ENCODE results near the gene MCAT. TPM values are rescaled to one million over a fixed set of nuclear protein-coding genes. Genes with fewer than 3 reads are reported as not detected.

The MCAT gene
- total and polyA plus RNA-seq, 4 donors: 10.0 to 32.3 (median 25.7) TPM

GRCh38 chr22:43129426-43130425, 13.5 kb downstream of the MCAT start:
- no peak overlapping the region for H3K4me3 ChIP-seq (ENCODE audit: low read depth, low read length)
- H3K27me3 ChIP-seq (ENCODE audit: control insufficient read depth, insufficient read depth, low read length): no peaks in the 10 kb centered on the region
- no peak overlapping the region for H3K27ac ChIP-seq (ENCODE audit: low read depth, low read length)
- no peak for DNase-seq (ENCODE audit: low read depth in 4 of 6, low spot score in 6 of 6)
- no peaks in the 10 kb centered on the region for H3K9me3 ChIP-seq (ENCODE audit: control insufficient read depth, insufficient read depth, low read length)
- H3K36me3 ChIP-seq (ENCODE audit: control insufficient read depth, insufficient read depth, low read length): peaks cover 64% of the 10 kb centered on the region
- WGBS (ENCODE audit: insufficient coverage): 45% methylated on average over 10 of the region's 16 CpGs
- peaks cover 2% of the 10 kb centered on the region for H3K4me1 ChIP-seq (ENCODE audit: control insufficient read depth, insufficient read depth, low read length)

GRCh38 chr22:43128928-43129424, 14.2 kb downstream of the MCAT start:
- DNase-seq (ENCODE audit: low read depth in 4 of 6, low spot score in 6 of 6): no peak
- Histone ChIP-seq H3K4me3 (ENCODE audit: low read depth, low read length) (no peak overlapping the region), H3K4me1 (ENCODE audit: control insufficient read depth, insufficient read depth, low read length) (peaks cover 2% of the 10 kb centered on the region), H3K27me3 (ENCODE audit: control insufficient read depth, insufficient read depth, low read length) (no peaks in the 10 kb centered on the region), H3K9me3 (ENCODE audit: control insufficient read depth, insufficient read depth, low read length) (no peaks in the 10 kb centered on the region), H3K27ac (ENCODE audit: low read depth, low read length) (no peak overlapping the region), H3K36me3 (ENCODE audit: control insufficient read depth, insufficient read depth, low read length) (peaks cover 56% of the 10 kb centered on the region)
- 52% methylated on average over 18 of the region's 20 CpGs for WGBS (ENCODE audit: insufficient coverage)

- peaks cover 49% of the 10 kb centered on the region for H3K36me3 ChIP-seq (ENCODE audit: control insufficient read depth, insufficient read depth, low read length)
Measured at GRCh38 chr22:43128116-43128515, 15.1 kb downstream of the MCAT start.

GRCh38 chr22:43127166-43127908, 15.9 kb downstream of the MCAT start:
- 95% methylated on average over 16 of the region's 17 CpGs for WGBS (ENCODE audit: insufficient coverage)
- Histone ChIP-seq H3K4me1 (ENCODE audit: control insufficient read depth, insufficient read depth, low read length) (peaks cover 2% of the 10 kb centered on the region), H3K36me3 (ENCODE audit: control insufficient read depth, insufficient read depth, low read length) (peaks cover 41% of the 10 kb centered on the region), H3K9me3 (ENCODE audit: control insufficient read depth, insufficient read depth, low read length) (no peaks in the 10 kb centered on the region), H3K4me3 (ENCODE audit: low read depth, low read length) (no peak overlapping the region), H3K27ac (ENCODE audit: low read depth, low read length) (no peak overlapping the region), H3K27me3 (ENCODE audit: control insufficient read depth, insufficient read depth, low read length) (no peaks in the 10 kb centered on the region)
- DNase-seq (ENCODE audit: low read depth in 4 of 6, low spot score in 6 of 6): no peak

More at GRCh38 chr22:43128116-43128515, 15.1 kb downstream of the MCAT start:
- DNase-seq (ENCODE audit: low read depth in 4 of 6, low spot score in 6 of 6): no peak
- H3K4me1 ChIP-seq (ENCODE audit: control insufficient read depth, insufficient read depth, low read length): peaks cover 2% of the 10 kb centered on the region
- no peak overlapping the region for H3K4me3 ChIP-seq (ENCODE audit: low read depth, low read length)
- H3K27ac ChIP-seq (ENCODE audit: low read depth, low read length): no peak overlapping the region
- WGBS (ENCODE audit: insufficient coverage): 83% methylated on average over 9 of the region's 13 CpGs
- H3K9me3 ChIP-seq (ENCODE audit: control insufficient read depth, insufficient read depth, low read length): no peaks in the 10 kb centered on the region
- no peaks in the 10 kb centered on the region for H3K27me3 ChIP-seq (ENCODE audit: control insufficient read depth, insufficient read depth, low read length)

GRCh38 chr22:43126501-43127165, 16.6 kb downstream of the MCAT start:
- WGBS (ENCODE audit: insufficient coverage): 64% methylated on average over 4 of the region's 5 CpGs

GRCh38 chr22:43118953-43119458, 24.2 kb downstream of the MCAT start:
- Histone ChIP-seq H3K9me3 (ENCODE audit: control insufficient read depth, insufficient read depth, low read length) (no peaks in the 10 kb centered on the region), H3K4me3 (ENCODE audit: low read depth, low read length) (no peak overlapping the region), H3K27ac (ENCODE audit: low read depth, low read length) (no peak overlapping the region), H3K4me1 (ENCODE audit: control insufficient read depth, insufficient read depth, low read length) (no peaks in the 10 kb centered on the region), H3K27me3 (ENCODE audit: control insufficient read depth, insufficient read depth, low read length) (peaks cover 3% of the 10 kb centered on the region), H3K36me3 (ENCODE audit: control insufficient read depth, insufficient read depth, low read length) (peaks cover 8% of the 10 kb centered on the region)
- DNase-seq (ENCODE audit: low read depth in 4 of 6, low spot score in 6 of 6): no peak
- WGBS (ENCODE audit: insufficient coverage): 79% methylated on average over 3 of the region's 7 CpGs

More at GRCh38 chr22:43126501-43127165, 16.6 kb downstream of the MCAT start:
- Histone ChIP-seq H3K4me3 (ENCODE audit: low read depth, low read length) (no peak overlapping the region), H3K36me3 (ENCODE audit: control insufficient read depth, insufficient read depth, low read length) (peaks cover 34% of the 10 kb centered on the region), H3K27me3 (ENCODE audit: control insufficient read depth, insufficient read depth, low read length) (no peaks in the 10 kb centered on the region), H3K27ac (ENCODE audit: low read depth, low read length) (no peak overlapping the region), H3K9me3 (ENCODE audit: control insufficient read depth, insufficient read depth, low read length) (no peaks in the 10 kb centered on the region), H3K4me1 (ENCODE audit: control insufficient read depth, insufficient read depth, low read length) (peaks cover 2% of the 10 kb centered on the region)
- no peak for DNase-seq (ENCODE audit: low read depth in 4 of 6, low spot score in 6 of 6)

GRCh38 chr22:43118024-43118849, 25.0 kb downstream of the MCAT start:
- WGBS (ENCODE audit: insufficient coverage): 65% methylated on average over 21 of the region's 21 CpGs
- Histone ChIP-seq H3K27me3 (ENCODE audit: control insufficient read depth, insufficient read depth, low read length) (peaks cover 6% of the 10 kb centered on the region), H3K4me3 (ENCODE audit: low read depth, low read length) (no peak overlapping the region), H3K4me1 (ENCODE audit: control insufficient read depth, insufficient read depth, low read length) (no peaks in the 10 kb centered on the region), H3K27ac (ENCODE audit: low read depth, low read length) (no peak overlapping the region), H3K36me3 (ENCODE audit: control insufficient read depth, insufficient read depth, low read length) (peaks cover 8% of the 10 kb centered on the region), H3K9me3 (ENCODE audit: control insufficient read depth, insufficient read depth, low read length) (no peaks in the 10 kb centered on the region)
- no peak for DNase-seq (ENCODE audit: low read depth in 4 of 6, low spot score in 6 of 6)

- H3K4me3 ChIP-seq (ENCODE audit: low read depth, low read length): no peak overlapping the region
- H3K27ac ChIP-seq (ENCODE audit: low read depth, low read length): no peak overlapping the region
- 91% methylated on average over 4 of the region's 7 CpGs for WGBS (ENCODE audit: insufficient coverage)
- H3K27me3 ChIP-seq (ENCODE audit: control insufficient read depth, insufficient read depth, low read length): peaks cover 14% of the 10 kb centered on the region
- no peaks in the 10 kb centered on the region for H3K4me1 ChIP-seq (ENCODE audit: control insufficient read depth, insufficient read depth, low read length)
- H3K36me3 ChIP-seq (ENCODE audit: control insufficient read depth, insufficient read depth, low read length): peaks cover 8% of the 10 kb centered on the region
- no peaks in the 10 kb centered on the region for H3K9me3 ChIP-seq (ENCODE audit: control insufficient read depth, insufficient read depth, low read length)
- no peak for DNase-seq (ENCODE audit: low read depth in 4 of 6, low spot score in 6 of 6)
Measured at GRCh38 chr22:43116932-43117331, 26.3 kb downstream of the MCAT start.

All from spinal cord (tissue), 10 donors.